NCI-H748 treated with DMSO at 0.1 percent for 48 hours (cell line): Measurements from ENCODE around the gene SETD3.

Experiments
- DNase-seq: peaks from one replicate; lab custom pipeline; 2025; lab: John Stamatoyannopoulos, UW

SETD3 gene

DNA sequence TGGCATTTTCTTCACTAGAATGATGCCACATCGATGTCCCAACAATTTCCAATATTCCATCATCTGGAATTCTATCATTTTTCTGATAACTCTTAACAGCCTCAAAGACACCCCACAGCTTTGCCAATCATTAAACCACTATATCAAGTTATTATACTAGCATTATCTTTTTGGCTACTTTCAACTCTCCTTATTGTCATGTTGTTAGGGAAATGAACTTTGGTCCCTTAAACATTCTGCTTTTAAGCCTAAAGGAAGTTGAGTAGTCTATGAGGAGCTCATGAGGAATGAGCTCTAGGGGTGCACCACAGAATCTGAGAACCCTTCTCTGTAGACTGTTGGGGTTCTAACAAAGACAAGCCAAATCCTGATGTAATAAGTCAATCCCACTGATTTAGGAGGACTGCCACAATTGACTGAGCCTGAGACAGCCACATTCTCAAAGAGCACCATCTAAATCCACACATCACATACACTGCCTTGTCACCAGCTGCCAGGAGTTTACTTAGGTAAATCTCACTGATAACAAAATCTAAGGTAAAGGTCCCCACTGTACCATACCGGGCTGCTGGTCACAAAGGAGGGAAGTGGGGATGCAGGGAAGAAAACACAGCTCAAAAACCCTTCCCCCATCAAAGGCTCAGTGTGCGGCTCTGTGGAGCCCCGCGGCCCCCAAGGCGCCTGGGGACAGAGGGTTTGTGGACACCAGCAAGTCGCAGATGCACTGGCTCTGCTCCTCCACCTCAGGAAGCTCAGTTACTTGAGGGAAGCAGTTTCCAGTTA lies 58.2 kb downstream of the SETD3 start:
- no peak for DNase-seq

GRCh38 chr14:99420711-99421110 lies 59.9 kb downstream of the SETD3 start:
- DNase-seq = no peak

DNA sequence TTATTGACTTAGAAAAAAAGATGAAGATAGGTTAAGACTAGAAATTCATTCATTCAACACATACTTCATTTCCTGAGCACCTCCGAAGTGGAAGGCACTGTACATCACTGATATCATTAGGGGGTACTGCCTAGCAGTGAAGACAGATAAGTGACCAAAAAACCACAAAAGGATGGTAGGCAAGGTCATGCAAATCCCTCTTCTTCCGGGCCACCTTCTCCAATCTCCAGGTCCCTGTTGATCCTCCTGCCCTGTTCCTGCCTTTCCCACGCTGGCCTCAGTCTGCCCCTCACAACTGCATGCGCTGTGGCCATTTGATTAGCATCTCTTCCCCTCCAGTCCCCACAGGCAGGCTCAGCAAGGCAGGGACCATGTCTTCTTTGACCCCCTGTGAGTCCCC lies 60.8 kb downstream of the SETD3 start:
- no peak for DNase-seq

GRCh38 chr14:99418242-99418641 lies 62.4 kb downstream of the SETD3 start:
- DNase-seq = no peak

GRCh38 chr14:99416909-99417308 lies 63.8 kb downstream of the SETD3 start:
- no peak for DNase-seq

GRCh38 chr14:99415496-99416281 lies 65.0 kb downstream of the SETD3 start:
- peak; percentile 81 for DNase-seq

DNA sequence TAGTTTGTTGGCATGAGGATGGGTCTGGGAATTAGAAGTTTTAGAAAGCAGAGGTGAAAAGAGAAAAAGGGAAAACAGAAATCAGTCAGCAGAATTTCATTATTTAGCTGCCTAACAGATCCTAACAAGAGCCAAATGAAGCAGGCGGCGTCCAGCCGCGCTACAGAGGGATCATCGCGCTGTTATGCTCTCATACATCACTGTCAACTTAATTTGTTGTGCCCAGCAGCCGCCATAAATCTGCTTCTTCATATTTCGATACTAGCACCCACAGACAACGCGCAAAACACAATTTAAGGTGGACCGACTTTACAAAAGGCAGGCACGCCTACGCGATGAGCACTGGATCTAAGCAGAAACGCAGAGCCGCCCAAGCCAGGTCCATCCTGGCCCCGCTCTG lies 66.7 kb downstream of the SETD3 start:
- no peak for DNase-seq

DNA sequence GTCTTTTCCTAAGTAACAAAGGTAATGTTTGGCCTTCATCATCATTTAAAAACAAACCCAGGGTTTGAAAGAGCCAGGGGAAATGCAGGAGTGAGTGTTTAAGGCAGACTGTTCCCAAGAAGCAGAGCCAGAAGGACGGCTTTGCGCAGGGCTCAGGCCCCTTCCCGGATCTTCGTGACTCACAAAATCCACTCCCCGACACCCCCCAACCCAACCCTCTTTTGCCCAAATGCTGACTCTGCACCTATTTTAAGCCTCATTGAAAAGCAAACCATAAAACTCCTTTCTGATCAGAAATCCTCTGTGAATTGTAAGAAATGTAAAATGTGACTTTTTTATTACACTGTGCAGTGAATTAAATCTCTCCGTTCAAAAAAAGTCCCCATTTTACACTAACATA lies 67.5 kb downstream of the SETD3 start:
- no peak for DNase-seq

DNA sequence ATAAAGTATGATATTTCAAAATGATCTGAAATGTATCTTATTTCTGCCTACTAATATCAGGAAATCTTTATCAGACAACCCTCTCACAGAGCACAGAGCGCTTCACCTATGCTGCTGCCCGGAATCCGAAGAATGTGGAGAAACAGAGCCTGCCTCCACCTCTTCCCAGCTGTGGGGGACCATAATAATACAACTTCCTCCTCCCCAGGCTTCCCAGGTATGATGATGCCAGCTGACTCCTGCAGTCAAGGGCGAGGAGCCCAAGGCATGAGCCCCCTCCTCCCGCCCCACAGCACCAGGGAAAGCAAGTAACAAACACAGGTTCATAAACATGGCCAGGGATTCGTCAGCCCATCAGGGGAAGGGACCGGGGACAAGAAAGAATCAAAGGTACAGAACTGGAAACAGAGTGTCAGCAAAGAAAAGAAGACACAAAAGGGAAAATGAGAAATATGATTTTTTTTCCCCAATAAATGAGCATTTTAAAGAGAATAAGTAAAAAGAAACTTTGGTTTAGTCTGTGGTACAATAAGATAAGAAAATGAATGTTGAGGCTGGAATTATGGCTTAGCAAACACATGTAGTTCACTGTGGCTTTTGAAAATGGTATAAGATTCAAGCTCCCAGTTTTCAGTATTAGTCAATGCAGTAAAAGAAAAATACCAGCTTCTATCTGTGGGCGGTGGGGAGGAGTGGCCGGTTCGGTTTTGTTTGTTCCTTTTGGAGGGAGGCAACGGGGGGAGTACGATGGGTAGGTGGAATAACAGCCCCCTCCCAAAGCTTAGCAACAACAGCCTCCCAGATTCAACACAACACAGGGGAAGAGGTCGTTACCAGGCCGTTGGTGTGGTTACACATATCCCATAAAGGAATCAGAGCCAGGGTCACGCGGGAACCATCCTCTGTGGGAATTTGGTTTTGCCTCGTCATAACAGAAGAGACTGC lies 68.3 kb downstream of the SETD3 start:
- DNase-seq = no peak

DNA sequence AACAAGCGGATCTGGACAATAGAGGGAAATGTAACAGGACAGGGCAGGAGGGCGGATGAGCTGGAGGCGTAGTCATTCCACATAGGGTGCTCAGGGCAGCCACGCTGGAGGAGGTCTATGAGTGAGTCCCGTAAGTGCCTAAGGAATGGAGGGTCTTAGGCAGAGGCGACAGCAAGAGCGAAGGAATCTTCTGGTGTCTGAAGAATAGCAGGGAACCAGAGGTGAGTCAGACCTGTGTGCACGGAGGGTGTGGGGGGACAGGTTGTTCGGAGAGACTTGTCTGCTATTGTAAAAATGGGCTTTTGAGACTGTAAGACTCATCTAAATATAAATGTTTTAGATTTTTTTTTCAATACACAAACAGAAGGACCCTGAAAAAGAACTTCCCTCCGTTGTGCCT lies 70.6 kb downstream of the SETD3 start:
- no peak for DNase-seq

DNA sequence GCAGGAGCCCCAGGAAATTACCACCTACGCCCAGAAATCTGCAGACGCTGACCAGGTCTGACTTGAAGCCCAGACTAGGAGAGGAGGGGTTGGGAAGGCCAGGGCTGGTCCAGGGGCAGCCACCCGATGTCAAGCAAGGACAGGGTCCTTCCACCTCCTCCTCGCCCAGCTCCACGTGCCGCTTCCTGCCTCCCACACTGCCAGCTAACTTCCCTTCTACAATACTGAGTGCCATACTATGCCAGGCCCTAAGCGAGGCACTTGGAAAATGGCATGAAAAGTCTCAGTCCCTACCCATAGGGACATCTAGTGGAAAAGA lies 71.7 kb downstream of the SETD3 start:
- no peak for DNase-seq

DNA sequence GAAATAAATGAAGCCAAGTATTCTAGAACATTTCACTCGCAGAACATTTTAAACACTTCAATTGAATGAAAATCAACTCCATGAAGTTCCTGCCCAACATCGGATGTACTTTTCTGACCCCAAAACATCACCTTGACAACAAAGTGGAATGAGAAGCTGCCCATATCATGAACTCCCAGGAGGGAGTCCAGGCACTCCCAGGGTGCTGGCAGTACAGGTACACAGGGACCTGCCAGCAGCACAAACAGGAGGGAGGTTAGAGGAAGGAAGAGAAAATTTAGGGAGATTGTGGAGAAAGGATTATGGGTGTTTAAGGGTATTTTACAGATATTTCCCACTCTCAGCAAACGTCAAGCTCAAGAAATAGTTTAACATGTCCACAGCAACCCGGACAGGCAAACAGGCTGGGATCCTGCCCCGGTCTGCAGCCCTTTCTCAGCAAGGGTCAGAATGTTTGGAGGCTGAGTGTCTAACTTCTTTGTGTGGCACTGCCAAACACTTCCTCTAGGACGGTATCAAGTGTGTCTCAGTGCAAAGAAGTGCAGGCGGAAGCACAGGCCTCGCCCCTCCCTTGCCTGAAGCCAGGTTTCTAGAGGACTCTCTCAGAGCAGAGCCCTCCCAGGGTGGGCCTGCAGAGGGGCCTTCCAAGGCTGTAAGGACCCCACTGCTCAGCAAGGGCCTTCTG lies 72.2 kb downstream of the SETD3 start:
- DNase-seq = no peak

- no peak for DNase-seq
These were observed 73.2 kb downstream of the SETD3 start for GRCh38 chr14:99407416-99407815.

DNA sequence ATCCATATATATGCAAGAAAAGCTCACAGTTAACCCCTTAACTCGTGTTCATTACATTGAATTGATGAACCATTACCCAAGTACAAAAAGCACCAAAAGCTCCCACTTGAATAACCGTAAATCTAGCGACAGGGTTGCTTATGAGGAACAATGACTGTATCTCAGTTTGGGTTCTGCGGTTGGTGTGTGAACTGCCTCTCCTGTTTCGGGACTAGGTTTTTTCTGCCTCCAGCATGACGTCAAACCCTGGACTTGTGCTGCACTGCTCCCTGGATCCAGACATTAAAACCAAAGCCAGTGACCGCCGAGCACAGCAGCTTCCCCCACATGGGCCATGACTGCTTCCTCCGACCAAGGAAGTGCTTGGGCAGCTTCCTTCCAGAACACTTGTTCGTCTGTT lies 77.7 kb downstream of the SETD3 start:
- no peak for DNase-seq

- DNase-seq = no peak
These were observed 78.4 kb downstream of the SETD3 start for GRCh38 chr14:99402285-99402648.

DNA sequence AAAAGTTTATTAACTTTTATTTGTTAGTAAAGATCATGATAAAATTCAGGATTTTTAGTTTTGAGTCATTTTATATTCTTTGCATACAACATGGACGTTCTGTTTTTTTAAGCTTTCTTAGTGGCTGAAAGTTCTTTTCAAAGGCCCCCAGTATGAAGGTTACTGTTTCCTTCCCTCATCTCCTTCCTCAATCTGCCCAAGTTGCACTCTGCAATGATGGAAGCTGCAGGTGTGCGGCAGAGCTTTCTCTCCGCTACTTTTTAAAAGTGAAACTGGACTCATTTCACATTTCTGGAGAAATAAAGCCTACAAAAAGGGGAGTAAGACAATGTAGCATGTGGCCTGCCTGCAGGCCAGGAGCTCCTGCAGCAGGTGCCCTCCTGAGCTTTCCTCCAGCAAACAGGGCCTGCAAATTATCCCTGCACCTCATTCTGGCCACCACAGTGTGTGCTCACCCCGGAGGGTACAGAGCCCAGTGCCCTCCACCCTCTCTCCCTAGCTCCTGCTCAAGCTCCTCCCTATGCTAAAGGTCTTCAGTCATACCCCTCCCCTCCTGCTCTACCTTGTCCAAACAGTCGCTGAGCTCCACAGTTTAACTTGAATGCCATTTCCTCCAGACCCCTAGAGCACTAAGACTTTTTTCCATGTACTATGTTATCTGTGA lies 78.9 kb downstream of the SETD3 start:
- DNase-seq = no peak

- no peak for DNase-seq
These were observed 79.4 kb downstream of the SETD3 start for GRCh38 chr14:99401211-99401610.

GRCh38 chr14:99397698-99398097 lies 83.0 kb downstream of the SETD3 start:
- DNase-seq = no peak

DNA sequence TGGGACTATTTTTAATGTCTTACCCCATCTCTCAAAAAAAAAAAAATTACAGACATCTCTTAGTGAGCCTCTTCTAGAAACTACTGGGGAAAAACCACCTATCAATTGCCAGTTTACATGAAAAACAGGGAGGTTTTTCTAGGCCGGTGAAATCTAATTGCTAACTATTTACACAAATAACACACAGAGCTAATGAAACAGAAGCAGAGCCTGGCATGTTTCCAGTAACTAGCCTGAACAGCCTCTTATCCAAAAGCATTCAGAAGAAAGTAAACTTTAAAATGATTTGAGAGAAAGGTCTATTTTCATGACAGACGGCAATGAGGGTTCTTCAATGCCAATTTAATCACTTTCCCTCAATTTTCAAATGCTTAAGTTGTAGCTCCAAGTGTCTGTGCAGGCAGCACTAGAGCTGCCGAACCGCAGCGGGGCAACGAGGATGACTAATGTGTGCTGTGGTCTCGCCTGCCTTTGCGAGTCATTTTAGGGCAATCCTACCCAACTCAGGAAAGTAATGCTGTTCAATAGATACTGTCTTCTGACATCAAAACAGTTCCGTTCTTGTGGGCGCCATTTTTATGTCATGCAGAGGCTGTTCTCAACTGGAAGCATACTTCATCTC lies 84.6 kb downstream of the SETD3 start:
- DNase-seq = peak; percentile 64

GRCh38 chr14:99394602-99395156 lies 86.0 kb downstream of the SETD3 start:
- no peak for DNase-seq
